NB4 (cell line): ENCODE results near the gene ITPKA.

Source experiments
- DNase-seq: peaks from one replicate; pipeline ENCODE4 v3.0.0; 2010; ENCODE audit warnings: low read depth
- H3K4me3 ChIP-seq: one replicate; pipeline ENCODE4 v1.5.1; 2011; ENCODE audit warnings: mild to moderate bottlenecking, low read depth, low read length, moderate library complexity
- MYC ChIP-seq: IDR thresholded peaks from 2 replicates; pipeline ENCODE4 v1.6.1; 2011; ENCODE audit warnings: low read depth, low read length
- POLR2A ChIP-seq: IDR thresholded peaks from 2 replicates; pipeline ENCODE4 v1.6.1; 2011; ENCODE audit warnings: mild to moderate bottlenecking; ENCODE audit not compliant: insufficient read length; ENCODE audit errors: extremely low read depth
- TF ChIP-seq, protein P1 (sequence below): IDR thresholded peaks from one replicate; pipeline ENCODE4 v1.5.1; 2012; ENCODE audit warnings: low read depth, low read length
- TF ChIP-seq, protein P2 (sequence below): IDR thresholded peaks from 2 replicates; pipeline ENCODE4 v1.6.1; 2011; ENCODE audit warnings: low read depth, low read length

ITPKA gene

DNA sequence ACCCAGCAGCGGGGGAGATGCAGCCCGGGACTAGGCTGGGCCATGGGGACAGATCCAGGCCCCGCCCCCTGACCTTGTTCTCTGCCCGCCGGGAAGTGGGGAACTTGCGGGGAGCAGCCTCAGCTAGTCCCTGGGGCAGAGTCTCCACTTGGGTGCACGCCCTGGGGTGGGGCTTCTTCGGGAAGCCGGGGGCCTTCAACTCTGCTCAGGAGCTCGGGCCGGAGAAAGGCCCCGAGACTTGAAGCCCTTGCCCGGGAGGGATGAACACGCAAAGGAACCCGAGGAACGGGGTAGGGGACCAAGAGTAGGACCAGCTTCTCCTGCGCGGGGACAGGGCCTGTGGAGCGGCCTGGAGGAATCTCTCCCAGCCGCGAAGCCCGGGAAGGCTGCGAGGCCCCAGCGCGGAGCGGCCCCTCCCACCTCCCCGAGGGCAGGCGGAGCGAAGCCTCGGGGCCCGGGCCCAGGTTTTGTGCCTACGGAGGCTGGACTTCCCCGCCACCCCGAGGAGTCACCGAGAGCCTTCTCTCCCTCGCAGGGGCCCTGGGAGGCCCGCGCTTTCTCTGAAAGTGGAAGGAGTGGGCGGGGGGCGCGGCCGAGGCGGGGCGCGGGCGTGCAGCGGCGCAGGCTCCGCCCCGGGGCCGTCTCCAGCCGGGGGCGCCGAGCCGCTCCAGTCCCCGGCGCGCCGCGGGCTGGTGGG lies at the start of gene ITPKA:
Gene ITPKA, plus strand, starts transcription at position 670 of the 697 bp plus-strand sequence. CDS start 54 bp downstream, outside the sequence.
- peak within 1 kb of the TSS; percentile 49 for H3K4me3 ChIP-seq
- DNase-seq = peak; percentile 92
- TF ChIP-seq, protein P1, sequence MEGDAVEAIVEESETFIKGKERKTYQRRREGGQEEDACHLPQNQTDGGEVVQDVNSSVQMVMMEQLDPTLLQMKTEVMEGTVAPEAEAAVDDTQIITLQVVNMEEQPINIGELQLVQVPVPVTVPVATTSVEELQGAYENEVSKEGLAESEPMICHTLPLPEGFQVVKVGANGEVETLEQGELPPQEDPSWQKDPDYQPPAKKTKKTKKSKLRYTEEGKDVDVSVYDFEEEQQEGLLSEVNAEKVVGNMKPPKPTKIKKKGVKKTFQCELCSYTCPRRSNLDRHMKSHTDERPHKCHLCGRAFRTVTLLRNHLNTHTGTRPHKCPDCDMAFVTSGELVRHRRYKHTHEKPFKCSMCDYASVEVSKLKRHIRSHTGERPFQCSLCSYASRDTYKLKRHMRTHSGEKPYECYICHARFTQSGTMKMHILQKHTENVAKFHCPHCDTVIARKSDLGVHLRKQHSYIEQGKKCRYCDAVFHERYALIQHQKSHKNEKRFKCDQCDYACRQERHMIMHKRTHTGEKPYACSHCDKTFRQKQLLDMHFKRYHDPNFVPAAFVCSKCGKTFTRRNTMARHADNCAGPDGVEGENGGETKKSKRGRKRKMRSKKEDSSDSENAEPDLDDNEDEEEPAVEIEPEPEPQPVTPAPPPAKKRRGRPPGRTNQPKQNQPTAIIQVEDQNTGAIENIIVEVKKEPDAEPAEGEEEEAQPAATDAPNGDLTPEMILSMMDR = no peak
- TF ChIP-seq, protein P2, sequence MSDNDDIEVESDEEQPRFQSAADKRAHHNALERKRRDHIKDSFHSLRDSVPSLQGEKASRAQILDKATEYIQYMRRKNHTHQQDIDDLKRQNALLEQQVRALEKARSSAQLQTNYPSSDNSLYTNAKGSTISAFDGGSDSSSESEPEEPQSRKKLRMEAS = no peak; the same call in 1 of the 2 replicates
- TF ChIP-seq MYC = peak; percentile 63; the same call in 1 of the 2 replicates
- TF ChIP-seq POLR2A = peak; percentile 78

DNA sequence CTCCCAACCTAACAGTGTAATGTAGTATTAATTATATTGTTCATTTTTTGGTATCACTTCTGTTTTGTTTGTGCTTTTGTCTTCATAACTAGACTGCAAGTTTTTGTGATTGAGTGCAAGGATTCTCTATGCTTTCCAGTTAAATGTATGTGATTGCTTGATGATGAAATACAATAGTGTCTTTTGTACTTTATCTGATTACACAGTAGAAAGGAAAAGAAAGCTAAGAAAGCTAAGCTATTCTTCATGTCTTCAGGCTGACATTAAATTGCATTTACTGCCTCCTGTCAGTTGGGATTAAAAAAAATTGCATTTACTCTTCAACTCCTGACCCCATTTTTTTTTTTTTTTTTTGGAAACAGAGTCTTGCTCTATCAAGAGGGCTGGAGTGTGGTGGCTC lies 48.3 kb upstream of the ITPKA start:
- no peak for DNase-seq
- H3K4me3 ChIP-seq = no peak overlapping the region
- TF ChIP-seq, protein P1 = no peak
- TF ChIP-seq, protein P2 = no peak
- TF ChIP-seq MYC (no peak), POLR2A (no peak)

DNA sequence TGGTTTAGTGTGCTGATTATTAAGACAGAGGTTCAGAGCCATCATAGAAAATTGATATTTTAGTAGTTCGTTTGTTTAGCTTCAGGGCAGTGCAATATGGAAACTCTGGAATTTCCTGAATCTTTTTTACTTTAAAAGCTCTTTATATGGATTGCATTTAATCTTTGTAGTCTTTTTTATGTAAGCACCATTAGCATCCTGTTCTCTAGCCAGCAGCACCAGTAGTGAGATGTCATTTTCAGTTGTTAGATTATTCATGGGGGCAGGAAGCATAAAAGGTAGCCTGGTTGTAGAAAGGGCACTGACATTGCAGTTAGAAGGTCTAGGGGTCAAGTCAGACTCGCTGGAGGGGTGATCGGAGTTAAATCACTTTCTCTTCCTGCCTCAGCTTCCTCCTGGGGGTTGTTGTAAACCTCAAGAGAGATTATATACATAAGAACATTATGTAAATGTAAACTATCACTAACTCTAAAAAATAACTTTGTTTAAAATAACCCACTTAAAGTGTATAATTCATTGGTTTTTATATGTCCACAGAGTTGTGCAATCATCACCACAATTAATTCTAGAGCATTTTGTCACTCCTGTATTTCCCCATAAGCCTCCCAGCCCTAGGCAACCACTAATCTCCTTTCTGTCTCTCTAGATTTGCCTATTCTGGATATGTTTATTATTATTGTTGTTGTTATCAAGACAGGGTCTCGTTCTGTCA lies 31.4 kb upstream of the ITPKA start:
- H3K4me3 ChIP-seq = no peak overlapping the region
- DNase-seq = peak; percentile 62
- TF ChIP-seq POLR2A (no peak), MYC (no peak)
- TF ChIP-seq, protein P2 = no peak
- TF ChIP-seq, protein P1 = no peak

DNA sequence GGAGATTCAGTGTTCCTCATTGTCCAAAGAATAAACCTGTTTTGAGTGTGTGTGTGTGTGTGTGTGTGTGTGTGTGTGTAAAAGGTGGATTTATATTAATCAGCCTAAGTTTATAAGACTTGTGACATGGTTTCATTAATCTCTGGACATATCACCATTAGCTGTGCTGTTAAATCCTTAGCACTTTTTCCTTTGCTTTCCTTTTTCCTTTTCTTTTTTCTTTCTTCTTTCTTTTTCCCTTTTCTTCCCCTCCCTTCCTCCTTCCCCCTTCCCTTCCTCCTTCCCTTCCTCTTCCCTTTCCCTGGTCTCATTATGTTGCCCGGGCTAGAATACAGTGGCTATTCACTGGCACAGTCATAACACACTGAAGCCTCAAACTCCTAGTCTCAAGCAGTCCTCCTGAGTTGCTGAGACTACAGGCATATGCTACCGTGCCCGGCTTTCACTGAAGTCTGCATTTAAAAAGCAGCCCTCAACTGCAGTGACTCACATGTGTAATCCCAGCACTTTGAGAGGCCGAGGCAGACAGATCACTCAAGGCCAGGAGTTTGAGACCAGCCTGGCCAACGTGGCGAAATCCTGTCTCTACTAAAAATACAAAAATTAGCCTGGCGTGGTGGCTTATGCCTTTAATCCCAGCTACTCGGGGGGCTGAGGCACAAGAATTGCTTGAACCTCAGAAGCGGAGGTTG lies 28.6 kb upstream of the ITPKA start:
- no peak for DNase-seq
- TF ChIP-seq, protein P2 = no peak
- TF ChIP-seq, protein P1 = no peak
- TF ChIP-seq MYC (no peak), POLR2A (no peak)
- no peak overlapping the region for H3K4me3 ChIP-seq

DNA sequence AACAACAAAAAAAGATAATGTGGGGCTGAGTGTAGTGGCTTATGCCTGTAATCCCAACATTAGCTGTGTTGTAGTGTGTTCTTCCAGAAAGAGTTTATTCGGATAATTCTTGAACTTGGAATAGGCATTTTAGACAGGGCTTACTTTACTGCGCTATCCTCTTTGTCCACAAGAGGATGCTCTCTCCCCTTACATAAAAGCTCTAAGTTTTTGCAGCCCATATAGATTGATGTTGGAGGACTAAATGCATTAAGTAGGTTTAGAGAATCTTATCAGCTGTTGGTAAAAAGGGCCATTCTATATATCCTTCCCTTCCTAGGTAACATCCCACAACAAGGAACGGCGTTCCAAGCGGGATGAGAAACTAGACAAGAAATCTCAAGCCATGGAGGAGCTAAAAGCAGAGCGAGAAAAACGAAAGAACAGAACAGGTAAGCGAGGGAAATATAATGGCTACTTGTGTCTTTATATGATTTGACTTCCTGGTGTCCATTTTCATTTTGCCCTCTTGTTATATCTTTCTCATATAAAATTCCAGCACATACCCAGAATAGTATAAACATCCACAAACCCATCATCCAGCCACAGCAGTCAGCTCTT lies 27.8 kb upstream of the ITPKA start:
- TF ChIP-seq, protein P1 = peak; percentile 99
- TF ChIP-seq MYC (no peak), POLR2A (no peak)
- TF ChIP-seq, protein P2 = no peak
- peak; percentile 68 for DNase-seq
- no peak overlapping the region for H3K4me3 ChIP-seq
